ENCODE measurements around the gene GPD1.

- TF ChIP-seq POLR2A (IDR thresholded peaks at IDR 0.05; ENCODE audit: extremely low read depth, insufficient read length), result no peak
- peak; percentile 57 for TF ChIP-seq CTCF (IDR thresholded peaks at IDR 0.05; ENCODE audit: low read depth, low read length)
- TF ChIP-seq MYC (IDR thresholded peaks at IDR 0.05; ENCODE audit: low read depth, low read length), result no peak
- TF ChIP-seq MAX (IDR thresholded peaks at IDR 0.05; ENCODE audit: low read depth, low read length), result no peak
Measured at GRCh38 chr12:50132505-50133135, 28.8 kb downstream of the GPD1 start.

All from NB4 (cell line).